ENCODE results near the gene NSMF. TPM values are rescaled to one million over a fixed set of nuclear protein-coding genes. Genes with fewer than 3 reads are reported as not detected.

NSMF gene
- total and polyA plus RNA-seq, 2 of the 8 experiments (the other 6 are each of a cell fraction or from before 2014, with no cell fraction given) = 56.7 to 65.1 TPM

GRCh38 chr9:137416563-137417151 is 42.5 kb downstream of the NSMF start:
- no peak for DNase-seq (ENCODE audit: low read depth in 1 of 2, low spot score in 2 of 2)
- H3K79me2 ChIP-seq (ENCODE audit: control insufficient read depth in 1 of 2, insufficient read depth in 2 of 2, low read length in 2 of 2) = peaks cover 0 to 3% of the 10 kb centered on the region in 2 experiments; a peak in 1 of 4 replicates
- H2BK12ac ChIP-seq (ENCODE audit: low read depth, low read length) = no peak overlapping the region

More at GRCh38 chr9:137416563-137417151, 42.5 kb downstream of the NSMF start:
- no peak overlapping the region for H3K23ac ChIP-seq (ENCODE audit: insufficient read length)
- H3K18ac ChIP-seq (ENCODE audit: extremely low read depth, low read length) = no peak overlapping the region
- no peak overlapping the region for H2BK120ac ChIP-seq (replicated peaks; ENCODE audit: low read depth, low read length)
- POLR2A ChIA-PET (ENCODE audit: partially characterized antibody) = no interaction called here
- H3K9me3 ChIP-seq (ENCODE audit: insufficient read depth in 2 of 2, low read depth in 1 of 2, low read length in 1 of 2) = no peaks in the 10 kb centered on the region
- no peak overlapping the region for H3K4me2 ChIP-seq (ENCODE audit: insufficient read depth in 1 of 2, low read depth in 2 of 2, low read length in 2 of 2)
- H3K27me3 ChIP-seq (replicated peaks in 1 of 4; ENCODE audit: control insufficient read depth in 3 of 4, extremely low read depth in 1 of 4, insufficient read depth in 3 of 4, low read length in 3 of 4) = no peaks in the 10 kb centered on the region
- 95% methylated on average over 31 of the region's 45 CpGs; no CpG with 5 or more reads in 1 of the 2 experiments for whole genome bisulfite sequencing, 2 experiments (ENCODE audit: extremely low coverage in 1 of 2, insufficient coverage in 1 of 2, insufficient read length in 1 of 2, insufficient replicate concordance in 2 of 2, low coverage in 1 of 2, low lambda C conversion rate in 2 of 2, missing lambda C conversion rate in 1 of 2)
- H3K9ac ChIP-seq (replicated peaks in 1 of 4; ENCODE audit: extremely low read depth in 1 of 4, low read depth in 3 of 4, low read length in 3 of 4) = no peak overlapping the region
- H3K14ac ChIP-seq (ENCODE audit: insufficient read length) = no peak overlapping the region
- H3K4me3 ChIP-seq (ENCODE audit: extremely low read depth in 1 of 4, insufficient read depth in 2 of 4, low read depth in 3 of 4, low read length in 4 of 4) = no peak overlapping the region
- no peak overlapping the region for H4K5ac ChIP-seq (ENCODE audit: insufficient read length, low read depth, low read length)
- H2BK5ac ChIP-seq (ENCODE audit: low read depth, low read length) = no peak overlapping the region
- H3K27ac ChIP-seq (ENCODE audit: low read depth, low read length) = no peak overlapping the region
- peaks cover 11% of the 10 kb centered on the region for H3K79me1 ChIP-seq (ENCODE audit: low read depth, low read length)
- FAIRE-seq = no peak
- no peak for TF ChIP-seq NRF1 (IDR thresholded peaks at IDR 0.05; ENCODE audit: low read depth, low read length)
- H4K91ac ChIP-seq (replicated peaks; ENCODE audit: insufficient read length, low read length) = no peak overlapping the region
- no peak overlapping the region for H2AFZ ChIP-seq (ENCODE audit: low read length)
- CTCF ChIA-PET (ENCODE audit: partially characterized antibody) = interaction anchor here (0.8 to 1.4 kb wide), 4 partner anchors 9 to 130 kb away, joined by 3 to 5 read pairs (median 4); partner anchors contain the start of gene NRARP
- peaks cover 0 to 5% (median 0%) of the 10 kb centered on the region in 4 experiments; a peak in 2 of 7 replicates for H3K4me1 ChIP-seq (replicated peaks in 1 of 4; ENCODE audit: control insufficient read depth in 3 of 4, insufficient read depth in 4 of 4, low read length in 3 of 4)
- no peak overlapping the region for H3K56ac ChIP-seq (replicated peaks; ENCODE audit: insufficient read length, low read depth, low read length)
- no peaks in the 10 kb centered on the region for H3K36me3 ChIP-seq (ENCODE audit: control insufficient read depth in 2 of 4, insufficient read depth in 4 of 4, low read length in 3 of 4)
- no peak overlapping the region for H2BK20ac ChIP-seq (ENCODE audit: low read length)
- peak overlapping the region; percentile 80 for H4K8ac ChIP-seq (ENCODE audit: extremely low read depth, insufficient read depth, low read length)
- no peaks in the 10 kb centered on the region for H3K23me2 ChIP-seq (ENCODE audit: low read depth, low read length)
- H2BK15ac ChIP-seq (ENCODE audit: low read length) = no peak overlapping the region
- peaks cover 0 to 3% of the 10 kb centered on the region in 2 experiments for H4K20me1 ChIP-seq (replicated peaks in 1 of 2; ENCODE audit: control insufficient read depth in 1 of 2, insufficient read depth in 2 of 2, low read length in 2 of 2)
- H3K4ac ChIP-seq (replicated peaks; ENCODE audit: insufficient read length, low read depth, low read length) = no peak overlapping the region
- H2AK5ac ChIP-seq (ENCODE audit: low read depth, low read length) = no peak overlapping the region

Measured in H1 (cell line).